HepG2 (cell line): ENCODE data around the gene RARA. TPM values are rescaled to one million over a fixed set of nuclear protein-coding genes. Genes with fewer than 3 reads are reported as not detected.

ENCODE experiments used
- AGO1 ChIP-seq: fragments of 200-400 bp; formaldehyde crosslinking; IDR thresholded peaks from 2 replicates; pipeline ENCODE4 v1.6.1; 2017; ENCODE audit warnings: mild to moderate bottlenecking, low read depth, low read length, moderate library complexity; ENCODE audit not compliant: poor library complexity, severe bottlenecking
- ATF1 ChIP-seq: IDR thresholded peaks from 2 replicates; pipeline ENCODE4 v1.6.1; 2016; ENCODE audit warnings: mild to moderate bottlenecking, control low read depth
- ETV5 ChIP-seq: IDR thresholded peaks from 2 replicates; pipeline ENCODE4 v1.6.1; 2018; ENCODE audit warnings: missing biosample characterization, missing genetic modification reagents, inconsistent platforms, borderline replicate concordance
- FOXP4 ChIP-seq: sonication (generic); formaldehyde crosslinking; IDR thresholded peaks from 2 replicates; pipeline ENCODE4 v1.4.0; 2020; ENCODE audit warnings: missing genetic modification reagents
- IRF9 ChIP-seq: sonication (generic); formaldehyde crosslinking; IDR thresholded peaks from 2 replicates; pipeline ENCODE4 v1.8.0; 2022; ENCODE audit warnings: missing genetic modification reagents, mild to moderate bottlenecking, borderline replicate concordance
- KDM2A ChIP-seq: sonication (generic); formaldehyde crosslinking; IDR thresholded peaks from 2 replicates; pipeline ENCODE4 v1.4.0; 2020; ENCODE audit warnings: low read depth, missing genetic modification reagents, borderline replicate concordance
- KDM5B ChIP-seq: sonication (generic); formaldehyde crosslinking; IDR thresholded peaks from 2 replicates; pipeline ENCODE4 v1.4.0; 2020; ENCODE audit warnings: missing genetic modification reagents, mild to moderate bottlenecking, borderline replicate concordance
- KMT2A ChIP-seq: sonication (generic); formaldehyde crosslinking; IDR thresholded peaks from 2 replicates; pipeline ENCODE4 v1.4.0; 2020; ENCODE audit warnings: missing genetic modification reagents
- MLLT10 ChIP-seq: sonication (generic); formaldehyde crosslinking; IDR thresholded peaks from 2 replicates; pipeline ENCODE4 v1.4.0; 2020; ENCODE audit warnings: missing genetic modification reagents
- MTF2 ChIP-seq: sonication (generic); formaldehyde crosslinking; IDR thresholded peaks from 2 replicates; pipeline ENCODE4 v1.5.0; 2020; ENCODE audit warnings: missing genetic modification reagents, borderline replicate concordance
- PATZ1 ChIP-seq: sonication (generic); formaldehyde crosslinking; IDR thresholded peaks from 2 replicates; pipeline ENCODE4 v1.4.0; 2020; ENCODE audit warnings: missing genetic modification reagents
- SMAD3 ChIP-seq: sonication (generic); formaldehyde crosslinking; IDR thresholded peaks from 2 replicates; pipeline ENCODE4 v1.4.0; 2020; ENCODE audit warnings: missing genetic modification reagents
- ZBTB33 ChIP-seq: sonication (generic); formaldehyde crosslinking; IDR thresholded peaks from 2 replicates; pipeline ENCODE4 v1.4.0; 2020; ENCODE audit warnings: missing genetic modification reagents
- ZFP91 ChIP-seq: sonication (generic); formaldehyde crosslinking; IDR thresholded peaks from 2 replicates; pipeline ENCODE4 v1.9.0; 2022; ENCODE audit warnings: missing genetic modification reagents, mild to moderate bottlenecking, borderline replicate concordance
- ZFX ChIP-seq: sonication (generic); formaldehyde crosslinking; IDR thresholded peaks from 2 replicates; pipeline ENCODE4 v1.4.0; 2020; ENCODE audit warnings: mild to moderate bottlenecking, low read depth, missing genetic modification reagents, moderate library complexity
- ZFY ChIP-seq: sonication (generic); formaldehyde crosslinking; IDR thresholded peaks from 2 replicates; pipeline ENCODE4 v1.4.0; 2020; ENCODE audit warnings: missing genetic modification reagents
- ZNF569 ChIP-seq: sonication (generic); formaldehyde crosslinking; IDR thresholded peaks from 2 replicates; pipeline ENCODE4 v1.5.0; 2020; ENCODE audit warnings: mild to moderate bottlenecking, missing genetic modification reagents, moderate library complexity, borderline replicate concordance
- ZNF644 ChIP-seq: IDR thresholded peaks from 2 replicates; pipeline ENCODE4 v1.6.1; 2016; ENCODE audit warnings: low read depth
- ZSCAN12 ChIP-seq: sonication (generic); formaldehyde crosslinking; IDR thresholded peaks from 2 replicates; pipeline ENCODE4 v1.9.0; 2021; ENCODE audit warnings: mild to moderate bottlenecking, missing genetic modification reagents
- polyA plus RNA-seq, 8 experiments: library from polyadenylated mRNA; depleted of rRNA in 3 of 8; stranded (reverse) in 7 of 8; unstranded in 1 of 8; fragments of >200 nt; fragmentation: Illumina TruSeq in 4 of 8; extraction: Trizol in 4 of 8; gene quantifications; 2 replicates each; pipeline versions ENCODE4 v1.2.1 to v1.2.3, GENCODE V29; 2011 to 2016; ENCODE audit warnings: low read depth in 4 of 8, missing spikeins in 1 of 8, mixed read lengths in 1 of 8; ENCODE audit not compliant: insufficient read depth in 1 of 8
- total RNA-seq, 5 experiments: library from RNA; depleted of rRNA; stranded (reverse); fragments of >200 nt; fragmentation: Illumina TruSeq; extraction: Trizol; gene quantifications; 2 replicates each; pipeline ENCODE4 v1.2.3, GENCODE V29; 2016; ENCODE audit warnings: low read depth in 1 of 5

Gene RARA
- total and polyA plus RNA-seq, 2 of the 13 experiments (the other 11 are each of a cell fraction or from before 2014, with no cell fraction given): 6.4 to 8.6 TPM

GRCh38 chr17:40331743-40332641 lies 23.0 kb downstream of the RARA start (continued):
- TF ChIP-seq MTF2 (CRISPR knock-in tag) (no peak), ZNF569 (CRISPR knock-in tag) (no peak), ZNF644 (CRISPR knock-in tag) (no peak), FOXP4 (CRISPR knock-in tag) (no peak), KDM2A (CRISPR knock-in tag) (no peak), ZFP91 (CRISPR knock-in tag) (peak; percentile 67; the same call in 1 of the 2 replicates), ZFY (CRISPR knock-in tag) (peak; percentile 34; the same call in 1 of the 2 replicates), ETV5 (CRISPR knock-in tag) (peak; percentile 10; the same call in 1 of the 2 replicates), IRF9 (CRISPR knock-in tag) (no peak; the same call in 1 of the 2 replicates), PATZ1 (CRISPR knock-in tag) (peak; percentile 74), ZFX (CRISPR knock-in tag) (peak; percentile 59), ATF1 (CRISPR knock-in tag) (no peak), KDM5B (CRISPR knock-in tag) (peak; percentile 63; the same call in 1 of the 2 replicates), ZSCAN12 (CRISPR knock-in tag) (no peak), SMAD3 (CRISPR knock-in tag) (no peak), MLLT10 (CRISPR knock-in tag) (no peak), KMT2A (CRISPR knock-in tag) (no peak), ZBTB33 (CRISPR knock-in tag) (peak; percentile 89), AGO1 (peak; percentile 51)
